ENCODE results near the gene CTBP1.

Gene CTBP1

DNA sequence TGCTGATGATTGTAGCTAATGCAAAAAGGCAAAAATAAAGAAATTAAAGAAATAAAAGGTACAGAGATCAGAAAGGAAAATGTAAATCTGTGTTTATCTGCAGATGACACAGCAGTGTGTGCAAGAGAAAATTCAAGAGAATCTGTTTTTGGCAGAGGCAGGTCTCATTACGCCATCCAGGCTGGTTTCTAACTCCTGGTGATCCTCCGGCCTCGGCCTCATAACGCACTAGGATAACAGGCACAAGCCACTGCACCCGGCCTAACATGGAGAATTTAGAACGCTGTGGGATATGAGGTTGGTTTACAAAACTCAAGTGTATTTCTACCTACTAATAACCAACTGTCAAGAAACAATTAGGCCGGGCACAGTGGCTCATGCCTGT, 29.4 kb downstream of the CTBP1 start:
- TF ChIP-seq, protein P1, sequence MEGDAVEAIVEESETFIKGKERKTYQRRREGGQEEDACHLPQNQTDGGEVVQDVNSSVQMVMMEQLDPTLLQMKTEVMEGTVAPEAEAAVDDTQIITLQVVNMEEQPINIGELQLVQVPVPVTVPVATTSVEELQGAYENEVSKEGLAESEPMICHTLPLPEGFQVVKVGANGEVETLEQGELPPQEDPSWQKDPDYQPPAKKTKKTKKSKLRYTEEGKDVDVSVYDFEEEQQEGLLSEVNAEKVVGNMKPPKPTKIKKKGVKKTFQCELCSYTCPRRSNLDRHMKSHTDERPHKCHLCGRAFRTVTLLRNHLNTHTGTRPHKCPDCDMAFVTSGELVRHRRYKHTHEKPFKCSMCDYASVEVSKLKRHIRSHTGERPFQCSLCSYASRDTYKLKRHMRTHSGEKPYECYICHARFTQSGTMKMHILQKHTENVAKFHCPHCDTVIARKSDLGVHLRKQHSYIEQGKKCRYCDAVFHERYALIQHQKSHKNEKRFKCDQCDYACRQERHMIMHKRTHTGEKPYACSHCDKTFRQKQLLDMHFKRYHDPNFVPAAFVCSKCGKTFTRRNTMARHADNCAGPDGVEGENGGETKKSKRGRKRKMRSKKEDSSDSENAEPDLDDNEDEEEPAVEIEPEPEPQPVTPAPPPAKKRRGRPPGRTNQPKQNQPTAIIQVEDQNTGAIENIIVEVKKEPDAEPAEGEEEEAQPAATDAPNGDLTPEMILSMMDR (IDR thresholded peaks at IDR 0.05; ENCODE audit: insufficient read depth, low read length, missing control alignments), result no peak
- CTCF ChIA-PET, result no interaction called here
- no peak overlapping the region for H3K4me3 ChIP-seq (ENCODE audit: low read depth, low read length)
- no peak for DNase-seq (ENCODE audit: low read depth, low spot score)
- POLR2A ChIA-PET, result no interaction called here

DNA sequence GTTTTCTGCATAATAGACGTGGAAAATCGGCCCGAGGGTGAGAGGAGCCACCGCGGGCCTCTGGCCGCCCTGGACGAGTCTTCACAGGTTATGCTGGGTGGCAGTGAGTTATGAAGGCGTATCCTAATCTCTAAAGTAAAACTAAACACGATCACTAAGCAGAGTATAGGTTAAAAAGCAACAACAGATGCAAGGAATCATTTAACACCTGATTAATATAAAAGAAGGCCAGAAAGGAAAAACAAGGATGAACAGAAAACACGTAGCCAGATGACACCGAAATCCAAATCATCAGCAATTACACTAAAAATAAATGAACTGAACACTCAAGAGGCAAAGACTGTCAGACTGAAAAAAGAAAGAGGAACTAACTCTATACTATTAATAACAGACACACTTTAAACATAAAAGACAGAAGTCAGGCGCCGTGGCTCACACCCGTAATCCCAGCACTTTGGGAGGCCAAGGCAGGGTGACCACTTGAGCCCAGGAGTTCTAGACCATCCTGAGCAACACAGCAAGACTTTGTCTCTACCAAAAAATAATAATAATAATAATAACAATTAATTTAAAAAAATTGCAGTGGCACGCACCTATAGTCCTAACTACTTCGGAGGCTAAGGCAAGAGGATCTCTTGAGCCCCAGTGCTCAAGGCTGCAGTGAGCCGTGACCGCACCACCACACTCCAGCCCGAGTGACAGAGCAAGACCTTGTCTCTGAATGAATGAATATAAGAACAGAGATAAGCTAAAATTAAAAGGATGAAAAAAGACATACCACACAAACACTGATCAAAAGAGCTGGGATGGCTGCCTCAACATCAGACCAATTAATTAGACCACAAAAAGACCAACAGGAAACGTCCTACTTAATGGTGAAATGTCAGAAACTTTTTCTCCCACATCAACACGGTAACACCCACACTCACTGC, 30.0 kb downstream of the CTBP1 start:
- H3K4me3 ChIP-seq (ENCODE audit: low read depth, low read length), result no peak overlapping the region
- ChIA-PET POLR2A (no interaction called here), CTCF (interaction anchor here (1.3 to 2.7 kb wide), 2 partner anchors 51 to 55 kb away, joined by 3 to 8 read pairs; no protein-coding TSS in a partner anchor)
- TF ChIP-seq, protein P1 (IDR thresholded peaks at IDR 0.05; ENCODE audit: insufficient read depth, low read length, missing control alignments), result no peak
- DNase-seq (ENCODE audit: low read depth, low spot score), result no peak

DNA sequence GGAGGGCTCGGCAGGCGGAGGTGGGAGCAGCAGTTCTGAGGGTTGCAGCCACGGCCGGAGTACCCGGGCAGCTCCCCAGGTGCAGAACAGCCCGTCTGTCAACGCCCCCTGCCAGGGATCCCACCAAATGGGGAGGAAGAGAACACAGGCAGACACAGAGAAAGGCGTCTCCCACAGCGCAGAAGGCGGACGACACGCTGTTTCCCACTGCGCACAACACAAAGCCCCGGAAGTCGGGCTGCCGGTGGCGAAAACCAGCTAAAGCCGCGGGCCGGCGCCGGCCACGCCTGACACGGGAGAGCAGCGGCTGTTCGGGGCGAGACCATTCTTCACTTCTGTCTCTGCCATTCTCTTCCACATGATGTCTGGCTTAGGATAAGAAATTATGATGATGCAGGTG, 31.6 kb downstream of the CTBP1 start:
- H3K4me3 ChIP-seq (ENCODE audit: low read depth, low read length), result no peak overlapping the region

DNA sequence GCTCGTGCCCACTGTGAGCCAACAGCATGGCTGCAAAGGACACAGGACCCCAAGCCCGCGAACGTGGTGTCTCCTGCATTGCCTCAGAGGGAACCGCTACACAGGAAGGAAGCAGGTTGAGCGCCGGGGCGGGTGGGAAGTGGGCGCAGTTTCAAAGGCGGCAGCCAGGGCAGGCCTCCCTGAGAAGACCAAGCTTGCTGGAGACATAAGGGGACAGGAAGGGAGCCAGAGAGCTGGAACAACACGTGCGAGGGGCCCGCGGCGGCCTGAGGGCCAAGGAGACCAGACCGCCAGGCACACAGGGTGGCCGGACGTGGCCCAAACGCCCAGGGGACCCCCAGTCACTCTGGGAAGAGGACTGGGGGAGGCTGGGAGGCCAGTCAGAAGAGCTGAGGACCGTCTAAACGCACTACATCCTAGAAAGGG, 32.0 kb downstream of the CTBP1 start:
- CTCF ChIA-PET, result interaction anchor here (2.7 kb wide), 1 partner anchor 49 kb away, joined by 8 read pairs; no protein-coding TSS in a partner anchor
- H3K4me3 ChIP-seq (ENCODE audit: low read depth, low read length), result no peak overlapping the region
- TF ChIP-seq, protein P1 (IDR thresholded peaks at IDR 0.05; ENCODE audit: insufficient read depth, low read length, missing control alignments), result no peak
- no peak for DNase-seq (ENCODE audit: low read depth, low spot score)
- POLR2A ChIA-PET, result interaction anchor here (0.5 kb wide), 1 partner anchor 73 kb away, joined by 3 read pairs; the partner anchor contains the start of gene MAEA

More for the DNA sequence above, 31.6 kb downstream of the CTBP1 start:
- DNase-seq (ENCODE audit: low read depth, low spot score), result no peak
- TF ChIP-seq, protein P1 (IDR thresholded peaks at IDR 0.05; ENCODE audit: insufficient read depth, low read length, missing control alignments), result no peak
- CTCF ChIA-PET, result interaction anchor here (2.7 kb wide), 1 partner anchor 50 kb away, joined by 8 read pairs; no protein-coding TSS in a partner anchor
- POLR2A ChIA-PET, result no interaction called here

DNA sequence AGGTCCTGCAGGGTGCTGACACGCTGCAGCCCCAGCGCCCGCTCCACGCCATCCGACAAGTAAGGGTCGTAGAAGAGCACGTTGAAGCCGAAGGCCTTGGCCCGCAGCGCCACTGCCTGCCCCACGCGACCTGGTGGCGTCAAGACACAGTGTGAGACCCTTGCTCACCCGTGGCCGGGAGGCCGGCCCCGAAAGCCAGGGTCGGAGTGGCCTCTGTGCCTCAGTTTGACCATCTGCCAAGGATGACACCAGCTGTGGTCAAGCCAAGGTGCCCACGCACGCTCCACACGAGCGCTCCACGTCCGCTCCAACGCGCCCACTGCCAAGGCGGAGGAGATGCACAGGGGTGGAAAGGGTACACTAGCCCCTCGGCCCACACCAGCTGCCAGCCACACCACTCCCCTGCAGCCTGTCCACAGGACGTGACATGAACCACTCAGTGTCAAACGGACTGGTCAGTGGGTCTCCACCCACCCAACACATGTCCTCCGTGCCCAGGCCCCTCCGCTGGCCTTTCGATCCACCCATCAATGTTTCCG, 32.8 kb downstream of the CTBP1 start:
- DNase-seq (ENCODE audit: low read depth, low spot score), result no peak
- POLR2A ChIA-PET, result no interaction called here
- no peak overlapping the region for H3K4me3 ChIP-seq (ENCODE audit: low read depth, low read length)
- CTCF ChIA-PET, result interaction anchor here (2.7 kb wide), 1 partner anchor 49 kb away, joined by 8 read pairs; no protein-coding TSS in a partner anchor
- TF ChIP-seq, protein P1 (IDR thresholded peaks at IDR 0.05; ENCODE audit: insufficient read depth, low read length, missing control alignments), result no peak
